ENCODE results near the gene ZC2HC1B.

ZC2HC1B gene

DNA sequence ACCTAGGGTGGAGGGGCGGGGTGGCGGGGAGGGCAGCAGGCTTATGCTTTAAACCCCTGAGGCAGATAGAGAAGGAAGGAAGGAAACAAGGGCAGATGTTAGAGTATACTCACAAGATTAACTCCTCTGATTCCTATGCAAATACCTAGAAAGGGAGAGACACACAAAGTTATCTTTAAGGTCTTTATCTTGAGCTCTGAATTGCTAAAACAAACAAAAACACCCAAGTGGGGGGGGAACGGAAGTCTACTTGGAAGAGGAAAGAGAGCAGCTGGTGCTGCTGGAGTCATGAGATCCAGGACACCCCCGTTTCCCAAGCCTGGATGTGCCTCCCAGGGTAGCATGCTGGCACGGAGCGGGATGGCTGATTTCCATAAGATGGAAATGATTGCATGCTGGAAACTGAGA lies 100.4 kb downstream of the ZC2HC1B start:
- no peak for DNase-seq

- DNase-seq: no peak
Measured at GRCh38 chr6:143965503-143966171, 101.4 kb downstream of the ZC2HC1B start.

DNA sequence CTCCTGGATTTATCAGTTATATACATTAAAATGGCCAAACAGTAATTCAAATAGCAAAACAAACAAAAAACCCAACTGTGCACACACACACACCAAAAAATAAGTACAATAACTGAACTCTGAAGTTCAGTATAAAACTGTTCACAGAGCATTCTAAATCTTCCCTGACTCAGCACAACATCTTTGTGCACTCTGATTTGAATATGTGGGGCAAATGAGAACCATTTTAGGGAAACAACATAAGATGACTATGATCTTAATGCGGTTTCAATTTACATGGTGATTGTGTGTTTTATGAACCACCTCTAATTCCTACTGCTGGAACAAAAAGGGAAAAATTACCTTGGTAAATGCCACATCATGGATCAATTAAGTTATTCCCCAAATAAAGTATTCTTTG lies 102.0 kb downstream of the ZC2HC1B start:
- DNase-seq: no peak

GRCh38 chr6:143967706-143968376 lies 103.6 kb downstream of the ZC2HC1B start:
- no peak for DNase-seq

DNA sequence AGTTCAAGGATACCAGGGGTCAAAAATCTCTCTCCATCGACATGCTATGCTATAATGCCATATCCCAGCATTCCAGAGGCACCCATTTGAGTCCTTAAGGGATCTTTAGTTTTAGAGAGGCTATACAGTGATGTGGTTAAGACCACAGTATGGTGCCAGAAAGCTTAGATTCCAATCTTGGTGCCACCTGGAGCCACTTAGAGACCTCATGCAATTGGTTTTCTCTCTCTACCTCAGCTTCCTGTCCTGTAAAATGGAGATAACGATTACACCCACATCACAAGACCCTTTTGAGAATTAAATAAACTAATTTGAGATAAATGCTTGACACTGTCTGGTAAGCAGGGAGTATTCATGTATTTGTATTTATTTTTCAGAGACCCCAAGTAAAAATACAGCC lies 104.8 kb downstream of the ZC2HC1B start:
- no peak for DNase-seq

GRCh38 chr6:143970456-143971218 lies 106.4 kb downstream of the ZC2HC1B start:
- DNase-seq: no peak

- no peak for DNase-seq
Measured at GRCh38 chr6:143971482-143972205, 107.4 kb downstream of the ZC2HC1B start.

- DNase-seq: no peak
Measured at GRCh38 chr6:143973097-143973966, 109.1 kb downstream of the ZC2HC1B start.

- DNase-seq: no peak
Measured at GRCh38 chr6:143974089-143974488, 109.8 kb downstream of the ZC2HC1B start.

GRCh38 chr6:143976806-143977349 lies 112.6 kb downstream of the ZC2HC1B start:
- DNase-seq: no peak

GRCh38 chr6:143980921-143981320 lies 116.6 kb downstream of the ZC2HC1B start:
- no peak for DNase-seq

- DNase-seq: no peak
Measured at GRCh38 chr6:143982968-143983367, 118.7 kb downstream of the ZC2HC1B start.

- no peak for DNase-seq
Measured at GRCh38 chr6:143984666-143985065, 120.4 kb downstream of the ZC2HC1B start.

GRCh38 chr6:143986463-143987065 lies 122.3 kb downstream of the ZC2HC1B start:
- no peak for DNase-seq

All from CD4-positive, alpha-beta T cell treated with Interleukin-1 beta for 1 hour (primary cell).